Caki2 (cell line): Measurements from ENCODE around the gene BRD9. TPM values are rescaled to one million over a fixed set of nuclear protein-coding genes. Genes with fewer than 3 reads are reported as not detected.
"Not testable (repeated sequence)": the region's sequence is repeated elsewhere in the genome, so short reads cannot be mapped to it uniquely, and the experiment has no call there.

Source experiments
- DNase-seq: peaks from one replicate; pipeline ENCODE4 v3.0.0-alpha.2; 2015; ENCODE audit warnings: low read depth
- in situ Hi-C: cut with HindIII; loops from 2 replicates; pipeline ENCODE4 v1.10.0; 2016; ENCODE audit warnings: low sequenced_read_pairs, low pct_unique_long_range_greater_than_20kb, mixed read lengths
- total RNA-seq: library from RNA; depleted of rRNA; stranded (reverse); fragments of >200 nt; shearing (Covaris generic); gene quantifications from 2 replicates; pipeline ENCODE4 v1.2.3, GENCODE V29; 2014; ENCODE audit warnings: low replicate concordance

Gene BRD9
- total RNA-seq, 1 experiment from 2014 or later, result 20.4 TPM

- no peak for DNase-seq
- in situ Hi-C loops, result no loop called here
Observed at GRCh38 chr5:885529-885928, 7.1 kb downstream of the BRD9 start.

GRCh38 chr5:885127-885442 lies 7.5 kb downstream of the BRD9 start:
- DNase-seq, result no peak
- in situ Hi-C loops, result no loop called here

GRCh38 chr5:884345-885126 lies 8.1 kb downstream of the BRD9 start:
- in situ Hi-C loops, result no loop called here

GRCh38 chr5:883475-884181 lies 9.0 kb downstream of the BRD9 start:
- DNase-seq, result no peak
- in situ Hi-C loops, result no loop called here

More at GRCh38 chr5:884345-885126, 8.1 kb downstream of the BRD9 start:
- no peak for DNase-seq

- DNase-seq, result no peak
- in situ Hi-C loops, result no loop called here
Observed at GRCh38 chr5:882253-883183, 10.1 kb downstream of the BRD9 start.

GRCh38 chr5:881551-881935 lies 11.1 kb downstream of the BRD9 start:
- DNase-seq, result no peak
- in situ Hi-C loops, result no loop called here

GRCh38 chr5:880816-881550 lies 11.6 kb downstream of the BRD9 start:
- DNase-seq, result no peak
- in situ Hi-C loops, result no loop called here

GRCh38 chr5:878677-879076 lies 13.9 kb downstream of the BRD9 start:
- DNase-seq, in situ Hi-C loops: not testable (repeated sequence)

- in situ Hi-C loops, result no loop called here
- DNase-seq, result no peak
Observed at GRCh38 chr5:878125-878524, 14.5 kb downstream of the BRD9 start.

GRCh38 chr5:876398-877365 lies 15.9 kb downstream of the BRD9 start:
- in situ Hi-C loops, result no loop called here
- DNase-seq, result no peak

GRCh38 chr5:875931-876330 lies 16.7 kb downstream of the BRD9 start:
- no peak for DNase-seq
- in situ Hi-C loops, result no loop called here

GRCh38 chr5:873328-873727 lies 19.3 kb downstream of the BRD9 start:
- no peak for DNase-seq
- in situ Hi-C loops, result no loop called here

- in situ Hi-C loops, result no loop called here
- DNase-seq, result no peak
Observed at GRCh38 chr5:872301-872700, 20.3 kb downstream of the BRD9 start.

GRCh38 chr5:871596-872298 lies 20.9 kb downstream of the BRD9 start:
- no peak for DNase-seq
- in situ Hi-C loops, result no loop called here

GRCh38 chr5:870956-871355 lies 21.6 kb downstream of the BRD9 start:
- in situ Hi-C loops, result no loop called here
- no peak for DNase-seq

GRCh38 chr5:868428-869135 lies 24.0 kb downstream of the BRD9 start:
- no peak for DNase-seq
- in situ Hi-C loops, result no loop called here
